BLaER1 treated with 17β-estradiol and CSF1 and Interleukin-3, amounts not matched to agents 10 nM and 100 nM (cell line): ENCODE data around the gene ZEB2.

Experiments used
- H3K27ac ChIP-seq, 11 experiments: shearing (Covaris generic); formaldehyde crosslinking; 2 replicates each; pipeline ENCODE4 v1.8.1; 2022
- H3K27me3 ChIP-seq, 11 experiments: shearing (Covaris generic); formaldehyde crosslinking; 2 replicates each; pipeline ENCODE4 v1.8.1; 2022
- H3K36me3 ChIP-seq, 11 experiments: shearing (Covaris generic); formaldehyde crosslinking; 2 replicates each; pipeline ENCODE4 v1.8.1; 2022
- H3K4me1 ChIP-seq, 10 experiments: shearing (Covaris generic); formaldehyde crosslinking; 2 replicates each; pipeline ENCODE4 v1.8.1; 2022
- H3K4me2 ChIP-seq, 11 experiments: shearing (Covaris generic); formaldehyde crosslinking; 2 replicates each; pipeline ENCODE4 v1.8.1; 2022
- H3K4me3 ChIP-seq, 10 experiments: shearing (Covaris generic); formaldehyde crosslinking; 2 replicates each; pipeline ENCODE4 v1.8.1; 2022
- H3K9ac ChIP-seq, 11 experiments: shearing (Covaris generic); formaldehyde crosslinking; 2 replicates each; pipeline ENCODE4 v1.8.1; 2022
- H3K9me3 ChIP-seq, 11 experiments: shearing (Covaris generic); formaldehyde crosslinking; replicated peaks in 1 of 11; 2 replicates each; pipeline ENCODE4 v1.8.1; 2022
- H4K20me1 ChIP-seq, 11 experiments: shearing (Covaris generic); formaldehyde crosslinking; 2 replicates each; pipeline ENCODE4 v1.8.1; 2022
- Cebpa-rat ChIP-seq, 11 experiments: shearing (Covaris generic); IDR thresholded peaks; 2 replicates each; pipeline ENCODE4 v1.8.1; 2022

The ZEB2 gene

GRCh38 chr2:144479659-144480058, 40.3 kb downstream of the ZEB2 start:
- no peaks in the 10 kb centered on the region for H3K27me3 ChIP-seq
- no peaks in the 10 kb centered on the region for H3K9me3 ChIP-seq
- no peak for TF ChIP-seq Cebpa-rat (IDR thresholded peaks at IDR 0.05)
- 0 out of 22 replicates have a peak overlapping the region, but pooled peaks of 1 of the 11 experiments have one; percentile 1 for H3K9ac ChIP-seq
- no peak overlapping the region for H3K4me3 ChIP-seq
- H3K36me3 ChIP-seq, result peaks cover 95 to 100% (median 98%) of the 10 kb centered on the region in 11 experiments
- H3K4me2 ChIP-seq, result peak overlapping the region; percentile 5 to 77 (median 36); a peak in 18 of 22 replicates
- H3K4me1 ChIP-seq, result peaks cover 73 to 100% (median 97%) of the 10 kb centered on the region in 10 experiments
- H4K20me1 ChIP-seq, result peaks cover 99 to 100% (median 100%) of the 10 kb centered on the region in 11 experiments
- H3K27ac ChIP-seq, result no peak overlapping the region

- peak overlapping the region; percentile 15 to 64 (median 36); a peak in 13 of 22 replicates for H3K4me2 ChIP-seq
- peaks cover 94 to 100% (median 98%) of the 10 kb centered on the region in 11 experiments for H3K36me3 ChIP-seq
- TF ChIP-seq Cebpa-rat (IDR thresholded peaks at IDR 0.05), result no peak
- H3K4me3 ChIP-seq, result no peak overlapping the region
- no peak overlapping the region for H3K27ac ChIP-seq
- no peaks in the 10 kb centered on the region for H3K27me3 ChIP-seq
- H3K9ac ChIP-seq, result peak overlapping the region in 2 of 11 experiments; percentile 2 to 48; a peak in 2 of 22 replicates
- H3K4me1 ChIP-seq, result peaks cover 72 to 100% (median 97%) of the 10 kb centered on the region in 10 experiments
- peaks cover 99 to 100% (median 100%) of the 10 kb centered on the region in 11 experiments for H4K20me1 ChIP-seq
- H3K9me3 ChIP-seq, result no peaks in the 10 kb centered on the region
Measured at GRCh38 chr2:144479138-144479537, 40.8 kb downstream of the ZEB2 start.

- Histone ChIP-seq H3K27me3 (no peaks in the 10 kb centered on the region), H3K4me2 (peak overlapping the region; percentile 15 to 72 (median 45)), H3K9me3 (no peaks in the 10 kb centered on the region), H4K20me1 (peaks cover 99 to 100% (median 100%) of the 10 kb centered on the region in 11 experiments), H3K4me1 (peaks cover 72 to 100% (median 97%) of the 10 kb centered on the region in 10 experiments), H3K4me3 (no peak overlapping the region), H3K27ac (peak overlapping the region in 1 of 11 experiments; percentile 7; a peak in 2 of 22 replicates), H3K36me3 (peaks cover 94 to 100% (median 98%) of the 10 kb centered on the region in 11 experiments), H3K9ac (peak overlapping the region in 2 of 11 experiments; percentile 11 to 12; a peak in 2 of 22 replicates)
- TF ChIP-seq Cebpa-rat (IDR thresholded peaks at IDR 0.05), result peak in 6 of 11 experiments; percentile 18 to 86 (median 59); a peak in 7 of 22 replicates
Measured at GRCh38 chr2:144477957-144478311, 42.0 kb downstream of the ZEB2 start.

GRCh38 chr2:144477281-144477956, 42.5 kb downstream of the ZEB2 start:
- Histone ChIP-seq H3K9me3 (no peaks in the 10 kb centered on the region), H3K4me2 (peak overlapping the region; percentile 15 to 72 (median 45)), H3K9ac (peak overlapping the region in 2 of 11 experiments; percentile 11 to 12; a peak in 2 of 22 replicates), H3K27me3 (no peaks in the 10 kb centered on the region), H3K36me3 (peaks cover 94 to 100% (median 98%) of the 10 kb centered on the region in 11 experiments), H3K27ac (peak overlapping the region in 1 of 11 experiments; percentile 7; a peak in 2 of 22 replicates), H3K4me1 (peaks cover 70 to 100% (median 97%) of the 10 kb centered on the region in 10 experiments), H4K20me1 (peaks cover 99 to 100% (median 100%) of the 10 kb centered on the region in 11 experiments), H3K4me3 (no peak overlapping the region)
- no peak for TF ChIP-seq Cebpa-rat (IDR thresholded peaks at IDR 0.05)

- Histone ChIP-seq H3K4me3 (no peak overlapping the region), H3K4me1 (peaks cover 65 to 100% (median 93%) of the 10 kb centered on the region in 10 experiments), H3K4me2 (peak overlapping the region; percentile 26 to 72 (median 43); a peak in 19 of 22 replicates), H3K27ac (no peak overlapping the region), H3K36me3 (peaks cover 94 to 100% (median 98%) of the 10 kb centered on the region in 11 experiments), H3K9me3 (no peaks in the 10 kb centered on the region), H3K27me3 (no peaks in the 10 kb centered on the region), H4K20me1 (peaks cover 99 to 100% (median 100%) of the 10 kb centered on the region in 11 experiments), H3K9ac (no peak overlapping the region)
- no peak for TF ChIP-seq Cebpa-rat (IDR thresholded peaks at IDR 0.05)
Measured at GRCh38 chr2:144476682-144477081, 43.2 kb downstream of the ZEB2 start.

GRCh38 chr2:144475569-144476275, 44.2 kb downstream of the ZEB2 start:
- TF ChIP-seq Cebpa-rat (IDR thresholded peaks at IDR 0.05), result no peak
- H3K27ac ChIP-seq, result no peak overlapping the region; a peak in 2 of 22 replicates
- H3K9me3 ChIP-seq, result no peaks in the 10 kb centered on the region
- H3K36me3 ChIP-seq, result peaks cover 94 to 100% (median 98%) of the 10 kb centered on the region in 11 experiments
- H3K9ac ChIP-seq, result no peak overlapping the region
- peaks cover 99 to 100% (median 100%) of the 10 kb centered on the region in 11 experiments for H4K20me1 ChIP-seq
- no peak overlapping the region; a peak in 1 of 20 replicates for H3K4me3 ChIP-seq
- peaks cover 58 to 100% (median 86%) of the 10 kb centered on the region in 10 experiments for H3K4me1 ChIP-seq
- peak overlapping the region; percentile 19 to 72 (median 38); a peak in 18 of 22 replicates for H3K4me2 ChIP-seq
- H3K27me3 ChIP-seq, result no peaks in the 10 kb centered on the region

GRCh38 chr2:144475044-144475443, 44.9 kb downstream of the ZEB2 start:
- H3K4me2 ChIP-seq, result peak overlapping the region in 5 of 11 experiments; percentile 3 to 64 (median 19); a peak in 4 of 22 replicates
- H3K9me3 ChIP-seq, result no peaks in the 10 kb centered on the region
- no peaks in the 10 kb centered on the region for H3K27me3 ChIP-seq
- H3K27ac ChIP-seq, result no peak overlapping the region
- TF ChIP-seq Cebpa-rat (IDR thresholded peaks at IDR 0.05), result no peak
- peaks cover 94 to 100% (median 98%) of the 10 kb centered on the region in 11 experiments for H3K36me3 ChIP-seq
- H3K9ac ChIP-seq, result no peak overlapping the region
- peaks cover 99 to 100% (median 100%) of the 10 kb centered on the region in 11 experiments for H4K20me1 ChIP-seq
- peaks cover 53 to 100% (median 83%) of the 10 kb centered on the region in 10 experiments for H3K4me1 ChIP-seq
- no peak overlapping the region for H3K4me3 ChIP-seq

- no peak for TF ChIP-seq Cebpa-rat (IDR thresholded peaks at IDR 0.05)
- no peak overlapping the region for H3K4me3 ChIP-seq
- no peaks in the 10 kb centered on the region for H3K27me3 ChIP-seq
- H3K4me2 ChIP-seq, result peak overlapping the region in 10 of 11 experiments; percentile 17 to 61 (median 40); a peak in 15 of 22 replicates
- H3K27ac ChIP-seq, result no peak overlapping the region
- H3K4me1 ChIP-seq, result peaks cover 45 to 100% (median 76%) of the 10 kb centered on the region in 10 experiments
- H4K20me1 ChIP-seq, result peaks cover 100% of the 10 kb centered on the region in 11 experiments
- no peaks in the 10 kb centered on the region for H3K9me3 ChIP-seq
- H3K36me3 ChIP-seq, result peaks cover 96 to 100% (median 100%) of the 10 kb centered on the region in 11 experiments
- H3K9ac ChIP-seq, result no peak overlapping the region
Measured at GRCh38 chr2:144474017-144474416, 45.9 kb downstream of the ZEB2 start.
